SK-N-SH treated with all-trans-retinoic acid at 6 μM for 48 hours (cell line): Measurements from ENCODE around the gene APBA2.

ENCODE experiments used
- ATAC-seq: fragments of 200-7000 bp; cut with Tn5 transposase; 3 replicates; pipeline ENCODE4 v1.9.1; 2020; ENCODE audit warnings: mild to moderate bottlenecking, moderate library complexity
- ARNTL ChIP-seq: fragments of 450-650 bp; formaldehyde crosslinking; IDR thresholded peaks from 2 replicates; pipeline ENCODE4 v1.5.0; 2020; ENCODE audit warnings: low read depth, mild to moderate bottlenecking, moderate library complexity, borderline replicate concordance
- BACH2 ChIP-seq: fragments of 250-450 bp; sonication (Bioruptor Pico); IDR thresholded peaks from 2 replicates; pipeline ENCODE4 v1.9.0; 2021; ENCODE audit warnings: mild to moderate bottlenecking, borderline replicate concordance
- CSDC2 ChIP-seq: fragments of 250-450 bp; sonication (Bioruptor Pico); IDR thresholded peaks from 2 replicates; pipeline ENCODE4 v1.5.0; 2020; ENCODE audit warnings: mild to moderate bottlenecking, moderate library complexity
- ESRRG ChIP-seq: fragments of 250-450 bp; sonication (Bioruptor Pico); IDR thresholded peaks from 2 replicates; pipeline ENCODE4 v1.6.1; 2021; ENCODE audit warnings: mild to moderate bottlenecking
- GLIS3 ChIP-seq: fragments of 250-450 bp; sonication (Bioruptor Pico); IDR thresholded peaks from 2 replicates; pipeline ENCODE4 v1.5.0; 2020; ENCODE audit warnings: mild to moderate bottlenecking, moderate library complexity
- ISL1 ChIP-seq: fragments of 250-450 bp; sonication (Bioruptor Pico); IDR thresholded peaks from 2 replicates; pipeline ENCODE4 v2.1.2; 2022; ENCODE audit warnings: mild to moderate bottlenecking, moderate library complexity
- PATZ1 ChIP-seq: fragments of 250-450 bp; sonication (Bioruptor Pico); IDR thresholded peaks from 2 replicates; pipeline ENCODE4 v1.8.0; 2020; ENCODE audit warnings: mild to moderate bottlenecking, moderate library complexity, borderline replicate concordance
- PPARA ChIP-seq: fragments of 250-450 bp; sonication (Bioruptor Pico); IDR thresholded peaks from 2 replicates; pipeline ENCODE4 v1.5.0; 2020; ENCODE audit warnings: mild to moderate bottlenecking, borderline replicate concordance
- SNAI2 ChIP-seq: fragments of 250-450 bp; sonication (Bioruptor Pico); IDR thresholded peaks from 2 replicates; pipeline ENCODE4 v1.5.0; 2020; ENCODE audit warnings: mild to moderate bottlenecking, moderate library complexity
- TCF4 ChIP-seq: fragments of 250-450 bp; sonication (Bioruptor Pico); IDR thresholded peaks from 2 replicates; pipeline ENCODE4 v1.8.0; 2021; ENCODE audit warnings: mild to moderate bottlenecking, moderate library complexity, borderline replicate concordance
- TSHZ2 ChIP-seq: fragments of 250-450 bp; sonication (Bioruptor Pico); IDR thresholded peaks from 2 replicates; pipeline ENCODE4 v1.5.0; 2020; ENCODE audit warnings: mild to moderate bottlenecking, moderate library complexity
- ZC3H10 ChIP-seq: fragments of 250-450 bp; sonication (Bioruptor Pico); IDR thresholded peaks from 2 replicates; pipeline ENCODE4 v1.5.1; 2021; ENCODE audit warnings: mild to moderate bottlenecking, moderate library complexity
- ZFP3 ChIP-seq: fragments of 250-450 bp; sonication (Bioruptor Pico); IDR thresholded peaks from 2 replicates; pipeline ENCODE4 v1.5.0; 2020; ENCODE audit warnings: mild to moderate bottlenecking, moderate library complexity
- ZFP30 ChIP-seq: fragments of 450-650 bp; formaldehyde crosslinking; IDR thresholded peaks from 2 replicates; pipeline ENCODE4 v1.5.0; 2022; ENCODE audit warnings: mild to moderate bottlenecking, moderate library complexity
- ZNF565 ChIP-seq: fragments of 450-650 bp; formaldehyde crosslinking; conservative IDR thresholded peaks from 2 replicates; pipeline ENCODE4 v1.5.0; 2020; ENCODE audit warnings: low read depth, mild to moderate bottlenecking, moderate library complexity
- ZNF70 ChIP-seq: fragments of 450-650 bp; formaldehyde crosslinking; IDR thresholded peaks from 2 replicates; pipeline ENCODE4 v1.5.0; 2020; ENCODE audit warnings: mild to moderate bottlenecking, moderate library complexity
- ZNF8 ChIP-seq: fragments of 450-650 bp; formaldehyde crosslinking; IDR thresholded peaks from 2 replicates; pipeline ENCODE4 v1.5.0; 2020; ENCODE audit warnings: mild to moderate bottlenecking, moderate library complexity

Gene APBA2

GRCh38 chr15:29143293-29143692 lies 257.5 kb downstream of the APBA2 start:
- ATAC-seq, result no peak
- no peak for TF ChIP-seq TCF4 (CRISPR knock-in tag)
- TF ChIP-seq GLIS3 (CRISPR knock-in tag), result no peak
- no peak for TF ChIP-seq ZNF565 (CRISPR knock-in tag)
- TF ChIP-seq ESRRG (CRISPR knock-in tag), result no peak
- TF ChIP-seq BACH2 (CRISPR knock-in tag), result no peak
- TF ChIP-seq ZFP30 (CRISPR knock-in tag), result no peak
- no peak for TF ChIP-seq ZNF8
- no peak for TF ChIP-seq PATZ1 (CRISPR knock-in tag)
- no peak for TF ChIP-seq ZFP3
- no peak for TF ChIP-seq ARNTL (CRISPR knock-in tag)
- TF ChIP-seq, all 23 proteins: peak for 0

GRCh38 chr15:29143909-29144635 lies 258.3 kb downstream of the APBA2 start:
- no peak for ATAC-seq
- TF ChIP-seq BACH2 (CRISPR knock-in tag) (no peak), ARNTL (CRISPR knock-in tag) (no peak), PPARA (CRISPR knock-in tag) (no peak), ZC3H10 (CRISPR knock-in tag) (no peak), ZNF8 (no peak), ZFP3 (no peak), ZNF70 (CRISPR knock-in tag) (no peak), SNAI2 (CRISPR knock-in tag) (no peak)
- TF ChIP-seq, all 23 proteins: peak for 0

- no peak for ATAC-seq
- TF ChIP-seq CSDC2 (CRISPR knock-in tag) (no peak), ZNF70 (CRISPR knock-in tag) (no peak), ESRRG (CRISPR knock-in tag) (no peak), PATZ1 (CRISPR knock-in tag) (no peak), ZFP3 (no peak), BACH2 (CRISPR knock-in tag) (no peak), ISL1 (CRISPR knock-in tag) (no peak), TCF4 (CRISPR knock-in tag) (no peak)
Observed at GRCh38 chr15:29149738-29150075, 263.9 kb downstream of the APBA2 start.

GRCh38 chr15:29150515-29151483 lies 265.0 kb downstream of the APBA2 start:
- TF ChIP-seq TSHZ2 (CRISPR knock-in tag) (no peak), ESRRG (CRISPR knock-in tag) (no peak), PATZ1 (CRISPR knock-in tag) (no peak), CSDC2 (CRISPR knock-in tag) (no peak), GLIS3 (CRISPR knock-in tag) (no peak), ISL1 (CRISPR knock-in tag) (no peak), BACH2 (CRISPR knock-in tag) (no peak)
- TF ChIP-seq, all 23 proteins: peak for 0
- ATAC-seq, result no peak
